Activated CD4-positive, alpha-beta T cell treated with anti-CD3 and anti-CD28 coated beads, Interleukin-2, amount 50 U/mL, for 4 hours (primary cell): ENCODE results near the gene CFAP221.

ENCODE experiments used
- DNase-seq, 2 experiments: peaks; one replicate each; pipeline ENCODE4 v3.0.0-alpha.2; 2020

Gene CFAP221

DNA sequence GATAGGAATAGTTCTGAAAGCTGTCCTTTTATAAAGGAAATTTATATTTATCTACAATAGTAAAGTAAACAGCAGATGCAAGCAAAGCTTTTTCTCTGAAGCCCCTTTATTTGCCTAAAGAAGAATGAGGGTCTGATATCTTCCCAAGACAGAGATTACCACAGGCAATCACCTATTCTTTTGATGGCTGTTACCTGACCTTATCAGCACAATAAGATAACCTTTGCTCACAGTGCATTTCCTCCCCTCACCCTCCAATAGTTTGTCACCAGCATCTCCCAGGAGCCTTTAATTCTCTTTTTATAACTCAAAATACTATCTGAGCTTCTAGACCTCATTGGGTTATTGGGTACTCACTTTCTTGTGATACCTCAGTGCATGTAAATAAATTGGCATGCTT is 6.5 kb upstream of the CFAP221 start:
- no peak for DNase-seq

- no peak for DNase-seq
Measured at GRCh38 chr2:119541476-119541875, 2.8 kb upstream of the CFAP221 start.

DNA sequence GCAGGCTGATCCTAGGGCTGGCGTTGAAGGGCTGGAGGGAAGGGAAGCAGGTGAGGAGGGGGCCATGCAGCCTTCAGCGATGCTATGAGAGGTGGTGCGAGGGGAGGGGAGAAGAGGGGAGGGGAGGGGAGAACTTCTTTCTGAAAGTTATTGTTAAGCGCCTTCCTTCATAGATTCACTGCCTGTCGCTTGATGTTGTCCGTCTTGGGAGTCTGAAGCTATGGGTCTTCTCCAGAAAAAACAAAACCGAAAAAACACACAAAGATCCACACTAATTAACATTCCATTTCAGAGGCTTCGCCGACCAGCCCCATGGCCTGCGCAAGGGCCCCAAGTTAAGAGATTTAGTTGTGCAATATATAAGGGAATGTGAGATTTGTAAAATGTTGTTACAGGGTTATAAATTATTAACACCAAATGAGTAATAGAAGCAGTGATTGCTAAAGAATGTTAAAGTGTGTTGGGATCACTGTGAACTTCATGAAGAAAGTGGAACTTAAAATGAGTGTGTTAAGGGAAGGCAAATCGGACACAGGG is 758 bp downstream of the CFAP221 start:
- no peak for DNase-seq

DNA sequence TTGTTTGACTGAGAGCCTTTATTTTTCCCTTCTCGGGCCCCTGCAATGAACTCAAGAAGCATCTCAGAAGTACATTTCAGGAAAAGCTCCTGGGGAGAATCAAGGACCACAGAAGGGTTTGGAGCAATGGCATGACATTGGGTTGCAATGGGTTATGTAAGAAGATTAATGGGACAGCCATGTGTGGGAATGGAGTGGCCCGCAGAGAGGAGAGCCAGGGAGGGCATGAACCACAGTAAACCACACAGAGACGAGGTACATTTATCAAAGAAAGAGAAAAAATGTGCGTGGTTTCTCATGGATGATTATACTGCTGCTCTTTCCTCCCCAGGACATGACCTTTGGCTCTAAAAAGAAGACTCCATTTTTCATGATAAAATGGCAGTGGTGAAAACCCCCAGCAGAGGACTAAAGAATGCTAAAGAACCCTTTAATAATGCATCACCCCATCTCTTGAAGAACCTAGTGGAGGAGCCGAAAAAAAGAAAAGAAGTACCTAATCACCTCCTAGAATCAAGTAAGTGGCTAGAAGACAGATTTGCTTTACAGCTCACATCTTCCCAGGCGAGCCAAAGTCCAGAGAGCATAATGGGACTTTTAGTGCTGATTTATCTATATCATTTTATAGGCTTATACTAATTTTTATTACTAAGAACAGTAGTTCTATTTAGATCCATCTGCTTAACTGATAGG is 1.7 kb downstream of the CFAP221 start:
- no peak for DNase-seq

DNA sequence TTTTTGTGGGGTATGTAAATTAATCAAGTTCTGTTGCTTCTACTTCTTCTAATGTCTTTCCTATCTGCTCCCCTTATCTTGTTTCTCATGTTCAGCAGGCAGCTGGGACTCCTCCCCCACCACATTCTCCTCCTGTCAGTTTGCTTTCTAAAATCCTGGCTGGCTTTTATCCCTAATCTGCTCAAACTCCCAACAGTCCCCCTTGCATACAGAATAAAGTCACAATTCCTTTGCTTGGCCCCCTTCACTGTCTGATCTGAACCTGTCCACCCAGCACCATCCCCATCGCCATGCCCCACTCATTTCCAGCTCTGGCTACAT is 2.2 kb downstream of the CFAP221 start:
- no peak for DNase-seq

DNA sequence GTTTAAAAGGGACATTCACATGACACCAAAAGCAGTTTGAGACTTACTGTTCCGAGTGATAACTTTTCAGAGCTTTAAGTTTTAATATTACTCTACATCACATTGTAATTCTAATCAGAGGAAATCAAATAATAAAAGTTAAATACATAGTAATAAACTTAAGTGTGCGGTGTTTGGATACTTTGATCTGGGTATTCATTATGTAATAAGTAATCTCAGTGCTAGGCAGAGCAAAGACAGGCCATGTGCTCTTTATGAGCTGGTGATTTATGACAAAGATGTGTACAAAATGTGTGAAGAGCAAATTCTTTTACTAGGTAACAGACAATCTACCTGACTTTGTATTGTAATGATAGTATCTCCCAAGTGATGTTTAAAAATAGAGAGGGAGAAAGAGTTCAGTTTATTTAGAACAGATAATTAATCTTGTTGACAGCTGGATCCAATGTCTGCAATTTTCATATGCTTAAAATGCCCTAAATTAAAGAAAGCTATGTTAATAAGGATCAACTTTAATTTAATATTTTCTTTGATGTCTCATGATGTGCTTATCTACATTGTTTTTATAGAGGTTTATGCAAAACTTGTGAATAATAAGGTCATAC is 4.4 kb downstream of the CFAP221 start:
- DNase-seq: no peak

GRCh38 chr2:119549241-119549640 is 5.0 kb downstream of the CFAP221 start:
- DNase-seq: no peak

DNA sequence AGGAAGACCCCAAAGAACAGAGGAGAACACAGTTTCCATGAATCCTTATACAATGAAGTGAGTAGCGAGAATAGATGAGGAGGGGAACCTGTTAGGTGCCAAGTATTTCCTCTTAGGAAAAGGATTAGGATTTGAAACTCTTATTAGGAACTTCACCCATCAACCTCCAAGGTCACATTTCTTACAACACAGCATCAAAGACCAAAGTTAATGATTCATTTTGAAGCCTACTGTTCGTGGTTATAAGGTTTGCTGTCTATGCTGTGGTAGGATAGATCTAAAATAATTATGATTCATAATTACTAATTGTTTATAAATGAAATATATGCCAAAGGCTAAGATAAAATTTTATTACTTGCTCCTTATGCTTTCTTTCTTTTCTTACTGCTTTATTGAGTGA is 6.1 kb downstream of the CFAP221 start:
- no peak for DNase-seq

DNA sequence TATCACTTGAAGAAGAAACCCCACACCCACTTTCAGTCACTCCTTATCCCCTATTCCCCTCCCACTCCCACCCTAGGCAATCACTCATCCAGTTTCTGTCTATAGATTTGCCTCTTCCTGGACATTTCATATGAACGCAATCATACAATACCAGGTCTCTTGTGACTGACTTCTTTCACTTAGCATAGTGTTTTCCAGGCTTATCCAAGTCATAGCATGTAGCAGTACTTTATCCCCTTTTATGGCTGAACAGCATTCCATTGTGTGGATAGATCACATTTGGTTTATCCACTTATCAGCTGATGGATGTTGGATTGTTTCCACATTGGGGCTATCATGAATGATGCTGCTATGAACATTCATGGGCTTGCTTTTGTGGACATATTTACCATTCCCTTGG is 6.6 kb downstream of the CFAP221 start:
- no peak for DNase-seq

DNA sequence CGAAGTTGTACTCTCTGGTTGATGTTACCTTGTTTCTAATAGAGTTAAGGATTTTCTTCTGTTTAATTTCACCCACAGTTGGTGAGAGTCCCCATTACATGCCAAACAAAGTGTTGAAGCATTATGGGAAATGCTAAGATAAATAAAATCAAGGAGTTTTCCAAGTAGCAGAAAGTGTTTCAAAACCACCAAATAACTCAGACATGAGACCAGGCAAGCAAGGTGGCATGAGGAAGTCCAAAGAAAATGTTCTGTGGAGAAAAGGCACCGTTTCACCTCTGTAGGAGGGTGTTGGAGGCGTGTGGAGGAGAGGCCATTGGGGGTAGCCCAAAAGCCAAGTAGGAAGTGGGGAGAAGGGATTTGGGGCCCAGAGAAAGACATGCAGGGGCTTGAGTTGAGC is 8.7 kb downstream of the CFAP221 start:
- DNase-seq: no peak

DNA sequence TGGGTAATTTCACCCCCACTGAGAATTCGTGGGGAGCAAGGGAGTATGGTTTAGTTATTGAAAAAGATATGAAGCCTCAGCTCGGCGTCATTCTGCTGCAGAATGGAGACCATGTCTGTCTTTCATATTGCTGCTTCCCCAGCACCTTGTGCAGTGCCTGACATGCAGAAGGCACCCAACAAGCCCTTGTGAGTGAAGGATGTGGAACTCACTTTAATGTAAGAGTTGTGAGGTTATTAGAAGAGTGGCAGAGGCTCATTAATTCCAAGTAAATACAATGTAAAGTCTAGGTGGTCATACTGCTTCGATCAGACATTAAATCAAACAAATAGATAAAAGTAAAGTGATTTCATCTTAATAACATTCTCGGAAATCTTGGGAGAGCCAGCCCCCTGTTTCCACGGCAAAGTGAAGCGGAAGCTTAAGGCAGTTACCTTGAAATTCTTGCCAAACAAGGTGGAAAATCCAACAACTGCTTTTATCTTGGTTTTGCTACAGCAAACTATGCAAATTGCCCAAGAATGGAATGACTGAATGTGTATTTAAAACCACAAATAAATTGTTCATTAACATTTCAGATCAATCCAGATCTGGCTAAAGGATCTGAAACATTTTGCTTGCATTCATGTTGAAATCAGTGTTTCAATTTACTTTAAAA is 9.6 kb downstream of the CFAP221 start:
- no peak for DNase-seq

DNA sequence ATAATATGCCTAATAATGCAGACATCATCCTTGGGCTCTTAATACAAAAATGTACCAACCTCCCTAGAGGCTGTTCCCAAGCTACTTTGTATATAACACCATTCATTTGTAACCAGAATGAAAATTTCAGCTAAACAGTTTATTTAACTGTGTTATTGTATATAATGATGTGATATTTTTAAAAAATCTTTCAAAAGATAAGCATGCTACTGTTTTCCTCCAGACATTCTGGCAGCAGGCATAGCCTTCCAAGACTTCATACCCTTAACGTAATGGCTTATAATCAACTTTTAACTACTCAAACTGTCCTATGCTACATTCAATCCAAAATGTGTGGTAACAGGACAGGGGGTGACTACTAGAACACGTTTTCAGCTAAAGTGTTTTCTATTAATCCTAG is 21.2 kb downstream of the CFAP221 start:
- DNase-seq: no peak

DNA sequence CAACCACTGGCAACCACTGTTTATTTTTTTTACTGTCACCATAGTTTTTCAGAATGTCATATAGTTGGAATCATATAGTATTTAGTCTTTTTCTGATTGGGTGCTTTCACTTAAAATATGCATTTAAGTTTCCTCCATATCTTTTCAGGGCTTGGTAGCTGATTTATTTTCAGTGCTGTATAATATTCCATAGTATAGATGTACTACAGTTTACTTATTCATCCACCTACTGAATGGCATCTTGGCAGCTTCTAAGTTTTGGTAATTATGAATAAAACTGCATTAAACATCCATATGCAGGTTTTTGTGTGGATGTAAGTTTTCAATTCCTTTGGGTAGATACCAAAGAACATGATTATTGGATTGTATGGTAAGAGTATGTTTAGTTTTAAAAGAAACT is 23.0 kb downstream of the CFAP221 start:
- no peak for DNase-seq

- no peak for DNase-seq
Measured at GRCh38 chr2:119574108-119574815, 30.0 kb downstream of the CFAP221 start.

GRCh38 chr2:119574864-119575263 is 30.6 kb downstream of the CFAP221 start:
- DNase-seq: no peak

- DNase-seq: no peak
Measured at GRCh38 chr2:119575439-119575838, 31.2 kb downstream of the CFAP221 start.

- DNase-seq: no peak
Measured at GRCh38 chr2:119579424-119580295, 35.4 kb downstream of the CFAP221 start.

DNA sequence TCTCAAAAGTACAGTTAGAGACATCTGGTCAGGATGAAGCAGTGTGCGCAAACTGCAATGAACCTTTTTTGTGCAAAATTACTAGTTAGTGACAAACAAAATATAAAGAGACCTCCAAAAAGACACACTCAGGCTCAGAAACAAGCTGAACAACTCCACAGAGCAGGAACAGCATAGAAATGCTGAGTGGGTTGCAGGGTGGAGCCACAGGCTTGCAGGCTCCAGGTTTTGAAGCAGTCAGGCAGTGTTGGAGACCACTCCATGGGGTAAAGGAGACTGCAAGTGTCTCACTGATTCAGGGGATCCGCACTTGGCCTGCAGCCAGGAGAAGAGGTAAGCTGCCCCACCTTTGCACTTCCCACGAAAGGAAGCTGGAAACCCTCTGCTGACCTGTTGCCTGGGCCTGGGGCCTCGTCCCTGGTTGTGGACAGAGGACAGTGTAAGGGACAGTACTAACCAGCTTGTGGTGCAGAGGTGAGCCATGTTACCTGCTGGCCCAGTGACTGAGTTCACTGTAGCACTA is 36.4 kb downstream of the CFAP221 start:
- no peak for DNase-seq

GRCh38 chr2:119583291-119583690 is 39.0 kb downstream of the CFAP221 start:
- DNase-seq: no peak

DNA sequence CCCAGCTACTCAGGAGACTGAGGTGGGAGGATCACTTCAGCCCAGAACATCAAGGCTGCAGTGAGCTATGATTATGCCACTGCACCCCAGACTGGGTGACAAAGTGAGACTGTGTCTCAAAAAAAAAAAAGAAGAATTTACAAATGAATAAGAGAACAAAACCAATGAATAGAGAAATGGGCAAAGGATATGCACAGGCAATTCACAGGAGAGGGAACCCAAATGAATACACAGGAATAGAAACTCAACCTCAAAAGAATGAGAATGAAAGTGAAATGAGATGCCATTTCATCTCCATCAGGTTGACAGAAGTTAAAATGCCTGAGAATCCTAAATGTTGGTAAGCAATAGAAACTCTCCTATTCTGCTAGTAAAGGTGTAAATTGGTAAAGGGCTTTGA is 40.2 kb downstream of the CFAP221 start:
- DNase-seq: no peak

- DNase-seq: no peak
Measured at GRCh38 chr2:119586085-119586484, 41.8 kb downstream of the CFAP221 start.

GRCh38 chr2:119590873-119591272 is 46.6 kb downstream of the CFAP221 start:
- DNase-seq: no peak
